GM18951 (cell line): ENCODE results near the gene RPAP2.

Experiments
- POLR2A ChIP-seq: IDR thresholded peaks from 4 replicates; pipeline ENCODE4 v1.6.1; 2011; ENCODE audit warnings: mild to moderate bottlenecking; ENCODE audit not compliant: insufficient read length, insufficient read depth; ENCODE audit errors: extremely low read depth
- in situ Hi-C: fragments of 300-500 bp; cut with MboI; formaldehyde crosslinking; loops from one replicate; pipeline ENCODE4 v1.12.0; 2022; ENCODE audit warnings: low sequenced_read_pairs, mixed read lengths, inconsistent platforms; ENCODE audit not compliant: unreplicated experiment

Gene RPAP2

DNA sequence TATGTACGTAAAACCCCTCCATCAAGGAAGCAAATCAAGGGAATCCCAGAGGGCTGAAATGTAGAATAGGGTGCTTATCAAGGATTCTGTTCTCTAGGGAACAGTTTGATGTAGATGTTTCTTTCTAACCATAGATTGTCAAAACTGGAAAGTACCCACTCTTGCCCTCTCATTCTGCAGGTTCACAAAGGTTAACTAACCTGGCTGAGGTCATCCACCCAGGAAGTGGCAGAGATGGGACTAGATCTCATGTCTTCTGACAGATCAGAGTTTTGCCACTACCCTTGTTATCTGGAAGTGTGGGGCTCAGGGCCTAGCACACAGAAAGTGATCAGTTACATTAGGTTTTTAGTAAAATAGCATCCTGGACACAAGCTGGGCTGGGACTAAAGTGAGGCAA lies 140.4 kb downstream of the RPAP2 start:
- in situ Hi-C loops: no loop called here
- no peak for TF ChIP-seq POLR2A

DNA sequence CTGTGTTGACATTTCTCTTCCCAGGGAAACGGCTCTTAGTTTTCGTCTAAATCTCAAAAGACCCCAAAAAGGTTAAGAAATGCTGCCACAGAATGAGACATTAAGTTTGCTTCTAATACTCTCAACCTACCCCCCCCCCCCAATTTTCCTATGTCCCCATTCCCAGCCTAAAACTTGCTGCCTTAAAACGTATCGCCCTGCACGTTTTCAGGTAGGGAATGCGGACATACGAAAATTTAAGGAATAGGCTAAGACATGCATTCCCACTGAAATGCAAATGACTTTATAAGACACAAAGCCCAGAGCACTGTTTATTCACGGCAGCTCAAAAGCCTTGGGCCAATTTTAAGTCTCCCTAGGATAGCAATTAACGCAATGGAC lies 142.4 kb downstream of the RPAP2 start:
- TF ChIP-seq POLR2A: no peak
- in situ Hi-C loops: no loop called here

DNA sequence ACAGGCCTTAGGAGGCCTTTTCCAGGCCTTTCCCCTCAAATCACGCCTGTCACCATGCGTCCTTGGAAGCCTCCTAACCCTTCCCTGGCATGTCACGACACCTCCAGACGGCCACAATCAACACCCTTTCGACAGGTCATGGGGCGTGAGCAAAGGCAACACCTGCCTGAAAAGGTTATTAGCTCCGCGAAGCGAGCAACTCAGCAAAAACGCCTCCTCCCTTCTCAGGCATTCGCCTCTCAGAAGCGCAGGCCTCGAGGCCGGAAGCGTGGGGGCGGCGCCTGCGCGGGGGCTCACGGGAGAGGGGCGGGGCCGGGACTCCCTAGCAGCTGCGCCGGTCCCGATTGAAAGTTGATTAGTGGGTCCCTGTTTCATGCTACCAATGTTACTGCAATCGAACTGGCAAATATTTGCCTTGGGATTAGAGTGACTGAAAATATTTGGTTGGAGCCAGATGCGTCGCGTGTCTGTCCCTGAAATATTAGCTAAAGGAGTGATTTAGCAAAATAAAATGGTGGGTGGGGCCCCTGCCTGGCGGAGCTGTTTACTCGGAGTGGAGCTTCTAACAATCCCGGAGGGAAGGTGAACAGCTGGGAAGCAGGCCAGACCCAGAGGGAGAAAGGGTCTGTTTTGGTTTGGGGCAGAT lies 143.0 kb downstream of the RPAP2 start:
- no peak for TF ChIP-seq POLR2A
- in situ Hi-C loops: no loop called here

DNA sequence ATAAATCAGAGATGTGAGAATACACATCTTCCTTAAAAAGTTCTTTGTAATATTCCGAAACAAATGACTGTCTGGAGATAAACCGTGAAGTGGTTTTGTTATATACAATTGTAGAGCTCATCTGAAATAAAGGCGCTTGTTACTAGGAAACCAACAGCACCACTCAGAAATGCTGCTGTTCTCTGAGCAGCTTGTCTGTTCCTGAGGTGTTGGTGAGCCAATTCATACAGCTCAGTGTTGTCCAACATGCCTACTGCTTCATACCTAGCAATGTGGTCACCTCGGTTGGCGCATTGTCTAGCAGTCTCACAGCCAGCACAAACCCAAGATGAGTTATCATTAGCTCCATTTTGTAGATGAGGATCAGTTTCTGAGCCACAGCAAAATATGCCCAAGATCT lies 143.5 kb downstream of the RPAP2 start:
- TF ChIP-seq POLR2A: no peak
- in situ Hi-C loops: no loop called here

DNA sequence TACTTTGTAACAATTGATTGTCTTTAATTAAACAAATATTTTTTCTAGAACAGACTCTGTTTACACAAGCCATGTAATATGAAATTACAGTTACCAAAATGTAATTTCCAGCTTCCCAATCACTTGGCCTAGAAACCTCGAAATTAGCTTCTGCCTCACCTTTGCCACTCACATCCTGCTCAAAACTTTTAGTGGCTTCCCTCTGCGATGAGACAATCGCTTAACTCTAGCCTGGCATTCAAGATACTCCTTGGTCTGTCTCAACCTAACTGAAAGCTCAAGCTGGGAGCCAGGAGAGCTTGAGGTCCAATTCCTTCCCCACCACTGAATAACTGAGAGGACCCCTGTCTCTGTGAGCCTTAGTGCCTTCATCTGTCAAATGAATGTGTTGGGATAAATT lies 145.0 kb downstream of the RPAP2 start:
- in situ Hi-C loops: no loop called here

DNA sequence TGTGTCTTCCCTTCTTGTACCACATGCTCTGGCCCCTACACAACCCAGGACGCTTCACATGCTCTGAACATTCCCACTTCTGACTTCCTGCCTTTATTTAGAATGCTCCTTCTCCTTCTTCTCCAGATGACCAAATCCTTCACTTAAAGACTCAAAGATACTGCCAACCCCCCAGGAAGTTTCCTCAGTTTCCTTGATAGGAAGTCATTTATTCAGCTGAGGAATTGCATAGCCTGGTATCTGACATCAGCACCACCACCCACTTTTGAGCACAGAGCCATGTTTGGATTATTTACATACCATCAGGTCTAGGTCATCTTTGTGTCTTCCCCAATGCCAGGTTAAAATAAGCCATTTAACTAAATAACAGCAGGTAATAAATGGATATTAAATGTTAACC lies 145.5 kb downstream of the RPAP2 start:
- no peak for TF ChIP-seq POLR2A
- in situ Hi-C loops: no loop called here

More for the DNA sequence above, 145.0 kb downstream of the RPAP2 start:
- TF ChIP-seq POLR2A: no peak

DNA sequence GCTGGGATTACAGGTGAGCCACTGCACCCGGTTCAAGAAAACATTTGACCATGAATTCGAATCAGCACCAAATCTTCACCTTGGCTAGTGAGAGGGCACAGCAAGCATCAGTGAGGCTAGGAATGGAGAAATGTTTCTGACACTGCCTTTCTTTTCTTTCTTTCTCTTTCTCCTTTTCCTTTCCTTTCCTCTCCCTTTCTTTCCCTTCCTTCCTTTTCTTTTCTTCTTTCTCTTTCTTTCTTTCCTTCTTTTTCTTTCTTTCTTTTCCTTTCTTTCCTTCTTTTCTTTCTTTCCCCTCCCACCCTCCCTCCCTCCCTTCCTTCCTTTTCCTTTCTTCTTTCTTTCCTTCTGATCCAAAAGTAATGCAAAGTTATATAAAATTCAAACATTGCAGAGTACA lies 147.0 kb downstream of the RPAP2 start:
- no peak for TF ChIP-seq POLR2A
- in situ Hi-C loops: no loop called here

DNA sequence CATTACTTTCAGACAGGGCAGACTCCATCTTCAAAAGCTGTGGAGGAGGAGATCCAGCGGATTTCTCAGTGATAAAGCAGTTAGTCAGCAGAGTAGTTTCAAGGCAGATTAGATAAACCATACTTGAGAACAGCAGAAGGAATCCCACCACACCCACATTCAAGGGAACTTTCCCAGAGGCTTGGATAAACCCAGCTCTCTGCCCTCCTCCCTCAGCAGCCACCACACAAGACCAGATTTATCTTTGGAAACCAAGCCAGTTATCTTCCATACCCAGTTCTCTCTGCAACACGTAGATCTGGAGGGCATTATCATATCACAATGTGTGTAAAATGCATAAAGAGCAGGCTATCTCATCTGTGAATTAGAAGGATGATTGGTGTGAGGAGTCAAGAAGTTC lies 147.7 kb downstream of the RPAP2 start:
- in situ Hi-C loops: no loop called here
- TF ChIP-seq POLR2A: no peak

DNA sequence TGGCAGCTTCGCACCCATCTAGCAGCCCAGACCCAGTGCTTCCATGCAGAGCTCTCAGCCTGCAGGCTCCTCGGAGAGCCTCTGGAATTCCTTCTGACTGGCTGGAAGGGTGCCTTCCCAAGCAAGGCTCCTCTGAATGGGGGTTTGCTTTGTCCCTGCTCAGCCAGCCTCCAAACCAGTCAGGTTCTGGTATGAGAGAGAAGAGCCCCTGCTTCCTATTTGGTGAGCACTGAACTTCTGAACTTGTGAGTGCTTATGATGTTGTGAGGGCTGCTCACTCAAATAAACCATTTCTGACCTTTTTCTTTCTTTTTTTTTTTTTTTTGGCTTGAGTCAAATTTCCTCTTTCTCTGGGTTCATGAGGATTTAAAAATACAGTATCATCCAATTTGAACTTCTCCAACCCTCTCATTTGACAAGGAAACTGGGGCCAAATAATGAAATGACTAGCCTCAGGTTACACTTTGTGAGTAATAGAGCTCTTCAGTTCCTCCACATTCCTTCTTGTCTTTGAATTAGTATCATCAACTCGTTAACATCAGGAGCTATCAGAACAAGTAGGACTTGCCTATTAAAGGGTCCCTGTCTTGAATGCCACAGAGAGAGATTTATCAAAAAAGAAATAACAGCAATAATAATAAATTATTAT lies 148.3 kb downstream of the RPAP2 start:
- in situ Hi-C loops: no loop called here
- no peak for TF ChIP-seq POLR2A

DNA sequence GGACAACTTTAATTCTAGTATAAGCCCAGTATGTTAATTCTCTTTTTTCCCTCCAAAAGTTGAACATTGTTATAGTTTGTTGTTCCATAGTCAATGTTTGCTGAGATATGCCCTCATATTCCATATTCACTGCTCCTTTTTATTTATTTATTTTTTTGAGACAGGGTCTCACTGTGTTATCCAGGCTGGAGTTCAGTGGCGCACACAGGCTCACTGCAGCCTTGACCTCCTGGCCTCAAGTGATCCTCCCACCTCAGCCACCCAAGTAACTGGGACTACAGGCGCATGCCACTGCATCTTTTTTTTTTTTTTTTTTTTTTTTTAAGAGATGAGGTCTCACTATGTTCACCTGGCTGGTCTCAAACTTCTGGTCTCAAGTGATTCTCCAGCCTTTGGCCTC lies 149.1 kb downstream of the RPAP2 start:
- TF ChIP-seq POLR2A: no peak
- in situ Hi-C loops: no loop called here
